Measurements from ENCODE around the gene TDO2.

TDO2 gene

DNA sequence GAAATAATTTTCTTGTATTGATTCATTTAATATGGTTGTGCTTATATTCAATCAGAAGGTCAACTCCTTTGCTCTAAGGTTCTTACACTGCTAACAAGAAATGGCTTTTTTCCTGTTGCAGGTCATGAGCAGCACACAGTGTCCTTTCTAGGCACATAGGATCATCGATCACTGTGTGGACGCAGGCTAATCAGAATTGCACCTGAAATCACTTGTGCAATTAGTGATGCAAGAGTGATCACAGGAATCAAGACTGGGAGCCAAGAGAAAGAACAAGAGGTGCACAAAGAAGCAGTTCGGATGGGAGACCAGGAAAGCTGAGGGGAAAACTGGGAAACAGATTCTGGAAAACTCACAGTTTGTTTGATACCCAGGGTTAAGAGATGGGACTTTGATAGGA lies 21.1 kb downstream of the TDO2 start:
- no peak for DNase-seq
- no peak overlapping the region for H2BK15ac ChIP-seq (ENCODE audit: low read depth, poor library complexity, severe bottlenecking)
- no peak overlapping the region for H2BK5ac ChIP-seq (ENCODE audit: low read depth, low read length, poor library complexity, severe bottlenecking)
- H4K91ac ChIP-seq (ENCODE audit: low read length), result no peak overlapping the region
- H3K4me3 ChIP-seq (ENCODE audit: insufficient read depth in 1 of 2, low read depth in 1 of 2, low read length in 2 of 2), result no peak overlapping the region
- H2AFZ ChIP-seq (ENCODE audit: low read depth, low read length), result no peak overlapping the region
- no peak overlapping the region for H3K9ac ChIP-seq (ENCODE audit: low read length)
- no peak overlapping the region for H2BK12ac ChIP-seq (ENCODE audit: low read length in 2 of 2)
- 63% methylated on average over 3 of the region's 3 CpGs for WGBS
- no peak overlapping the region for H3K14ac ChIP-seq (ENCODE audit: low read length in 2 of 2)
- H3K4me2 ChIP-seq (ENCODE audit: low read length, poor library complexity, severe bottlenecking), result no peak overlapping the region
- H3K27ac ChIP-seq (ENCODE audit: low read length, poor library complexity, severe bottlenecking), result no peak overlapping the region
- H3K4me1 ChIP-seq (ENCODE audit: control insufficient read depth, insufficient read depth, low read depth, low read length), result no peaks in the 10 kb centered on the region
- H3K79me1 ChIP-seq (replicated peaks; ENCODE audit: low read length, poor library complexity, severe bottlenecking), result no peaks in the 10 kb centered on the region
- H2BK120ac ChIP-seq (ENCODE audit: low read depth, low read length), result no peak overlapping the region
- H3K18ac ChIP-seq (ENCODE audit: low read depth in 1 of 2, low read length in 2 of 2), result no peak overlapping the region
- H3K23ac ChIP-seq (ENCODE audit: low read length in 2 of 2), result no peak overlapping the region
- H4K8ac ChIP-seq (ENCODE audit: low read length), result no peak overlapping the region
- H2AK5ac ChIP-seq (ENCODE audit: low read length, severe bottlenecking), result no peak overlapping the region
- no peaks in the 10 kb centered on the region for H3K9me3 ChIP-seq (ENCODE audit: control insufficient read depth, low read length)
- no peak overlapping the region for H3K4ac ChIP-seq (ENCODE audit: low read depth in 1 of 2, low read length in 2 of 2)
- H3K36me3 ChIP-seq (ENCODE audit: control insufficient read depth in 1 of 2, insufficient read depth in 2 of 2, low read depth in 1 of 2, low read length in 2 of 2), result peaks cover 0 to 25% of the 10 kb centered on the region in 2 experiments
- H3K27me3 ChIP-seq (ENCODE audit: control insufficient read depth in 1 of 2, insufficient read depth in 1 of 2, low read length in 2 of 2), result no peaks in the 10 kb centered on the region

GRCh38 chr4:155929833-155930232 lies 26.3 kb downstream of the TDO2 start:
- Histone ChIP-seq H3K4me1 (ENCODE audit: control insufficient read depth, insufficient read depth, low read depth, low read length) (no peaks in the 10 kb centered on the region), H2AFZ (ENCODE audit: low read depth, low read length) (no peak overlapping the region), H3K36me3 (ENCODE audit: control insufficient read depth in 1 of 2, insufficient read depth in 2 of 2, low read depth in 1 of 2, low read length in 2 of 2) (peaks cover 0 to 24% of the 10 kb centered on the region in 2 experiments), H3K27me3 (ENCODE audit: control insufficient read depth in 1 of 2, insufficient read depth in 1 of 2, low read length in 2 of 2) (no peaks in the 10 kb centered on the region), H2BK15ac (ENCODE audit: low read depth, poor library complexity, severe bottlenecking) (no peak overlapping the region), H3K9ac (ENCODE audit: low read length) (no peak overlapping the region), H3K4me2 (ENCODE audit: low read length, poor library complexity, severe bottlenecking) (no peak overlapping the region), H3K18ac (ENCODE audit: low read depth in 1 of 2, low read length in 2 of 2) (no peak overlapping the region), H3K9me3 (ENCODE audit: control insufficient read depth, low read length) (no peaks in the 10 kb centered on the region), H2BK5ac (ENCODE audit: low read depth, low read length, poor library complexity, severe bottlenecking) (no peak overlapping the region), H4K8ac (ENCODE audit: low read length) (no peak overlapping the region), H3K4ac (ENCODE audit: low read depth in 1 of 2, low read length in 2 of 2) (no peak overlapping the region), H2AK5ac (ENCODE audit: low read length, severe bottlenecking) (no peak overlapping the region), H3K27ac (ENCODE audit: low read length, poor library complexity, severe bottlenecking) (no peak overlapping the region), H4K91ac (ENCODE audit: low read length) (no peak overlapping the region), H3K23ac (ENCODE audit: low read length in 2 of 2) (no peak overlapping the region), H2BK120ac (ENCODE audit: low read depth, low read length) (no peak overlapping the region), H3K79me1 (replicated peaks; ENCODE audit: low read length, poor library complexity, severe bottlenecking) (no peaks in the 10 kb centered on the region), H2BK12ac (ENCODE audit: low read length in 2 of 2) (no peak overlapping the region), H3K14ac (ENCODE audit: low read length in 2 of 2) (no peak overlapping the region), H3K4me3 (ENCODE audit: insufficient read depth in 1 of 2, low read depth in 1 of 2, low read length in 2 of 2) (no peak overlapping the region)
- no CpG with 5 or more reads among the region's 3 CpGs for WGBS
- DNase-seq, result no peak

DNA sequence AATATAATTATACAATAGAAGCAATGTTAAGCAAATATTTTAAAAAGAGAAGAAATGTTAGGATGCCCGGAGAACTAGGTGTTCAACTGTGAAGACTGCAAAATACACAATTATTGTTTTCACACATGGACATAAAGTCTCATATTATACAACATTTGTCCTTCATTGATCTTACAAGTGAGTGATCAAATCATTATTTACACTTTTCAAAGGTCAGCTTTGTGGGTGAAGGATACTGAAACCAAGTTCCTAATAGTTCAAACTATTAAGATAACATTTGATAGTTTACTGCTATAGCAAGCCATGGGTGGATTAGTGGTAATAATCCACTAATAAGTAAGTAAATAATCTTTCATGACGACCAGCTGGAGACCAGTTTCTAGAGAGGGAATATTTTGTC lies 26.8 kb downstream of the TDO2 start:
- Histone ChIP-seq H3K18ac (ENCODE audit: low read depth in 1 of 2, low read length in 2 of 2) (no peak overlapping the region), H3K4me3 (ENCODE audit: insufficient read depth in 1 of 2, low read depth in 1 of 2, low read length in 2 of 2) (no peak overlapping the region), H2AK5ac (ENCODE audit: low read length, severe bottlenecking) (no peak overlapping the region), H3K9me3 (ENCODE audit: control insufficient read depth, low read length) (no peaks in the 10 kb centered on the region), H3K36me3 (ENCODE audit: control insufficient read depth in 1 of 2, insufficient read depth in 2 of 2, low read depth in 1 of 2, low read length in 2 of 2) (peaks cover 0 to 25% of the 10 kb centered on the region in 2 experiments), H3K79me1 (replicated peaks; ENCODE audit: low read length, poor library complexity, severe bottlenecking) (no peaks in the 10 kb centered on the region), H3K27ac (ENCODE audit: low read length, poor library complexity, severe bottlenecking) (no peak overlapping the region), H3K9ac (ENCODE audit: low read length) (no peak overlapping the region), H3K4me1 (ENCODE audit: control insufficient read depth, insufficient read depth, low read depth, low read length) (no peaks in the 10 kb centered on the region), H2BK5ac (ENCODE audit: low read depth, low read length, poor library complexity, severe bottlenecking) (no peak overlapping the region), H3K4ac (ENCODE audit: low read depth in 1 of 2, low read length in 2 of 2) (no peak overlapping the region), H2BK120ac (ENCODE audit: low read depth, low read length) (no peak overlapping the region), H2BK15ac (ENCODE audit: low read depth, poor library complexity, severe bottlenecking) (no peak overlapping the region), H3K23ac (ENCODE audit: low read length in 2 of 2) (no peak overlapping the region), H4K8ac (ENCODE audit: low read length) (no peak overlapping the region), H4K91ac (ENCODE audit: low read length) (no peak overlapping the region), H3K4me2 (ENCODE audit: low read length, poor library complexity, severe bottlenecking) (no peak overlapping the region), H2BK12ac (ENCODE audit: low read length in 2 of 2) (no peak overlapping the region), H3K27me3 (ENCODE audit: control insufficient read depth in 1 of 2, insufficient read depth in 1 of 2, low read length in 2 of 2) (no peaks in the 10 kb centered on the region), H3K14ac (ENCODE audit: low read length in 2 of 2) (no peak overlapping the region), H2AFZ (ENCODE audit: low read depth, low read length) (no peak overlapping the region)
- WGBS, result no CpG with 5 or more reads among the region's 2 CpGs
- DNase-seq, result no peak

DNA sequence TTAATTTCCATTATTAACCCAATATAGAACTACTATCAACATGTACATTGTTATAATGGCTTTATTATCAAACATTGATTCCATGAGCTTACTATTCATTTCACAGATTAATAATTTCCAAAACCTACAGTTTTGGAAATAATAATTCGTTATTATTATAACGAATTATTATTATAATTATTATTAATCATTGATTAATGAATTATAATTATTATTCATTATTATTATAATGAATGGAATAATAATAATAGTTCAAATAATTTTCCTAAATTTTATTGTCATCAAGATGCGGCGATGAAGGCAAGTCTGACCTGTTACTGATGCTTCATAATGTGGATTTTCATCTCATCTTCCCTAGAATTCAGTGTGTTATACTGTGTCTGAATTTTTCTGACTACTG lies 28.1 kb downstream of the TDO2 start:
- Histone ChIP-seq H3K9me3 (ENCODE audit: control insufficient read depth, low read length) (no peaks in the 10 kb centered on the region), H2AK5ac (ENCODE audit: low read length, severe bottlenecking) (no peak overlapping the region), H3K4ac (ENCODE audit: low read depth in 1 of 2, low read length in 2 of 2) (no peak overlapping the region)

More for the DNA sequence above, 28.1 kb downstream of the TDO2 start:
- no CpG with 5 or more reads among the region's 4 CpGs for WGBS
- no peak for DNase-seq
- H4K8ac ChIP-seq (ENCODE audit: low read length), result no peak overlapping the region
- no peak overlapping the region for H2BK15ac ChIP-seq (ENCODE audit: low read depth, poor library complexity, severe bottlenecking)
- H3K9ac ChIP-seq (ENCODE audit: low read length), result no peak overlapping the region
- H3K18ac ChIP-seq (ENCODE audit: low read depth in 1 of 2, low read length in 2 of 2), result no peak overlapping the region
- H3K23ac ChIP-seq (ENCODE audit: low read length in 2 of 2), result no peak overlapping the region
- H3K36me3 ChIP-seq (ENCODE audit: control insufficient read depth in 1 of 2, insufficient read depth in 2 of 2, low read depth in 1 of 2, low read length in 2 of 2), result peaks cover 0 to 22% of the 10 kb centered on the region in 2 experiments
- no peak overlapping the region for H3K14ac ChIP-seq (ENCODE audit: low read length in 2 of 2)
- no peaks in the 10 kb centered on the region for H3K79me1 ChIP-seq (replicated peaks; ENCODE audit: low read length, poor library complexity, severe bottlenecking)
- no peak overlapping the region for H2BK5ac ChIP-seq (ENCODE audit: low read depth, low read length, poor library complexity, severe bottlenecking)
- no peak overlapping the region for H2AFZ ChIP-seq (ENCODE audit: low read depth, low read length)
- H3K27ac ChIP-seq (ENCODE audit: low read length, poor library complexity, severe bottlenecking), result no peak overlapping the region
- no peak overlapping the region for H2BK12ac ChIP-seq (ENCODE audit: low read length in 2 of 2)
- no peak overlapping the region for H4K91ac ChIP-seq (ENCODE audit: low read length)
- no peaks in the 10 kb centered on the region for H3K27me3 ChIP-seq (ENCODE audit: control insufficient read depth in 1 of 2, insufficient read depth in 1 of 2, low read length in 2 of 2)
- no peaks in the 10 kb centered on the region for H3K4me1 ChIP-seq (ENCODE audit: control insufficient read depth, insufficient read depth, low read depth, low read length)
- H3K4me2 ChIP-seq (ENCODE audit: low read length, poor library complexity, severe bottlenecking), result no peak overlapping the region
- no peak overlapping the region for H3K4me3 ChIP-seq (ENCODE audit: insufficient read depth in 1 of 2, low read depth in 1 of 2, low read length in 2 of 2)
- H2BK120ac ChIP-seq (ENCODE audit: low read depth, low read length), result no peak overlapping the region
